ENCODE measurements around the gene CDKN2A. TPM values are rescaled to one million over a fixed set of nuclear protein-coding genes. Genes with fewer than 3 reads are reported as not detected.

Gene CDKN2A
- total RNA-seq, 1 donor from 2014 or later, result 14.3 TPM

DNA sequence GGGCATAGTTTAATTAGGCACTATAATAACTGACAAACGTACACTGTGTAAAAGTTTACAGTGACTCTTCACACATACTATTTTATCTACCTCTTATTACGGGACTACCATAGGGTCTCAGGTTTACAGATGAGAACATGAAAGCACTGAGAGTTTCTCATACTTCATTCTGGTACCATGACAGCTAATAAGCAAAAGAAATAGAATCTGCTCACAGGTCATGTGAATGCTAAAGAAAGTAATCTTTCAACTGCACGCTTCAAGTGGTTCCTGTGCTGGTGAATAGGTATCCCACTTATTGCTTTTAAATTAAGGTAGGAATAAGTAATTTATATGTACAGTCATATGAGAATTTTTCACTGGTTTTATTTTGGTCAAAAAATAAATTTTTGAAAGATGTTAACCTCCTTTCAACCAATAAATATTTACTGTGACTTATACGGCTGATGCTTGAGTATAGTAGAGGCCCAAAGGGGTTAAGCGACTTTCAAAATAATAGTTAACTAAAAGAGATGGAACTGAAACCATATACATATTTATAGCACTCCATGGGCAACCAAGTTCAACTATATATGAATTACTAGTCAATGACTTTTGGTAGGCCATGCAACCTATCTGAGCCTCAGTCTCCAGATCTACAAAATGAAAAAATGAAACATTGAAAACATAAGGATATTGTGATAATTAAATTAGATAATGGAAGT is 8.1 kb downstream of the CDKN2A start:
- no peak overlapping the region for H3K27ac Mint-ChIP-seq (ENCODE audit: unreplicated experiment)
- no peak for DNase-seq (ENCODE audit: extremely low spot score, unreplicated experiment)
- H3K36me3 Mint-ChIP-seq (ENCODE audit: unreplicated experiment), result peaks cover 10% of the 10 kb centered on the region
- no peak overlapping the region for H3K4me3 Mint-ChIP-seq (ENCODE audit: unreplicated experiment)
- H3K9me3 Mint-ChIP-seq (ENCODE audit: unreplicated experiment), result no peaks in the 10 kb centered on the region
- H3K27me3 Mint-ChIP-seq (ENCODE audit: unreplicated experiment), result peaks cover 68% of the 10 kb centered on the region
- TF ChIP-seq, protein P1, sequence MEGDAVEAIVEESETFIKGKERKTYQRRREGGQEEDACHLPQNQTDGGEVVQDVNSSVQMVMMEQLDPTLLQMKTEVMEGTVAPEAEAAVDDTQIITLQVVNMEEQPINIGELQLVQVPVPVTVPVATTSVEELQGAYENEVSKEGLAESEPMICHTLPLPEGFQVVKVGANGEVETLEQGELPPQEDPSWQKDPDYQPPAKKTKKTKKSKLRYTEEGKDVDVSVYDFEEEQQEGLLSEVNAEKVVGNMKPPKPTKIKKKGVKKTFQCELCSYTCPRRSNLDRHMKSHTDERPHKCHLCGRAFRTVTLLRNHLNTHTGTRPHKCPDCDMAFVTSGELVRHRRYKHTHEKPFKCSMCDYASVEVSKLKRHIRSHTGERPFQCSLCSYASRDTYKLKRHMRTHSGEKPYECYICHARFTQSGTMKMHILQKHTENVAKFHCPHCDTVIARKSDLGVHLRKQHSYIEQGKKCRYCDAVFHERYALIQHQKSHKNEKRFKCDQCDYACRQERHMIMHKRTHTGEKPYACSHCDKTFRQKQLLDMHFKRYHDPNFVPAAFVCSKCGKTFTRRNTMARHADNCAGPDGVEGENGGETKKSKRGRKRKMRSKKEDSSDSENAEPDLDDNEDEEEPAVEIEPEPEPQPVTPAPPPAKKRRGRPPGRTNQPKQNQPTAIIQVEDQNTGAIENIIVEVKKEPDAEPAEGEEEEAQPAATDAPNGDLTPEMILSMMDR (IDR thresholded peaks at IDR 0.05), result no peak
- H3K4me1 Mint-ChIP-seq (ENCODE audit: unreplicated experiment), result peaks cover 19% of the 10 kb centered on the region

DNA sequence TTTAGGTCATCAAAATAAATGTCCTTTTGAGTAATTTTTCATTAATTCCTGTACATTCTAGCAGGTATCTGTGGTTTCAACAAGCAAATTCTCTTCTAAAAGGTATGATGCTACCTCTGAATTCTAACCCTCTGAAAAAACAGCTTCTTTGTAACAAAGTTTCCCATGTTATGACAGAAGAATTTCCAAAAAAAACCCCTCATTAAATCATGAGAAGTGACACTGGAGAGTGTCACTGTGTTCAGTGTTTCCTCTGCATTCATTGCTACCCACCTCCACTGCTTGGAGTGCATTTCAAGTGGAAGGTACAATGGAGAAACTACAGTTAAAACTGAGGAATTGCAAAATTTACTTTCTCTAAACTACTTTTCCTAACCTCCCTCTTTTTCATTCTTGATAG is 10.1 kb downstream of the CDKN2A start:
- no peak overlapping the region for H3K27ac Mint-ChIP-seq (ENCODE audit: unreplicated experiment)
- H3K27me3 Mint-ChIP-seq (ENCODE audit: unreplicated experiment), result peaks cover 68% of the 10 kb centered on the region
- no peak overlapping the region for H3K4me3 Mint-ChIP-seq (ENCODE audit: unreplicated experiment)
- H3K36me3 Mint-ChIP-seq (ENCODE audit: unreplicated experiment), result peaks cover under 1% of the 10 kb centered on the region
- TF ChIP-seq, protein P1 (IDR thresholded peaks at IDR 0.05), result no peak
- H3K4me1 Mint-ChIP-seq (ENCODE audit: unreplicated experiment), result peaks cover 11% of the 10 kb centered on the region
- DNase-seq (ENCODE audit: extremely low spot score, unreplicated experiment), result no peak
- no peaks in the 10 kb centered on the region for H3K9me3 Mint-ChIP-seq (ENCODE audit: unreplicated experiment)

DNA sequence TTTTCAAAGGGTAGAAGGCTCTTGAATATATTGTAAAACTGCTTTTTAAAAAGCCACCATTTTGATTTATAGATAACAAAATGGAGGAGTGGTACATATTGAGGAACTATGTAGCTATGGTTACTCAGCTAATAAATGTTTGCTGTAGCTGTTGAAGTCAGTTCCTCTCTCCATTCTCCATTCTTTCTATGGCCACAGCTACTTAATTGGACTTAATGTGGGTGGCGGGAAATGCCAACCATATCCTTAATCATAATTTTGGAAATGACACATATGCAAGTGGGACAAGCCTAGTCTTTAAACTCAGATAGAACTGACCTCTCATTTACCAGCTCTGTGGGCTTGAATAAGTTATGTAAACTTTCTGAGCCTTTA is 10.6 kb downstream of the CDKN2A start:
- Mint-ChIP-seq H3K27me3 (ENCODE audit: unreplicated experiment) (peaks cover 68% of the 10 kb centered on the region), H3K4me3 (ENCODE audit: unreplicated experiment) (no peak overlapping the region), H3K9me3 (ENCODE audit: unreplicated experiment) (no peaks in the 10 kb centered on the region), H3K36me3 (ENCODE audit: unreplicated experiment) (no peaks in the 10 kb centered on the region), H3K27ac (ENCODE audit: unreplicated experiment) (no peak overlapping the region), H3K4me1 (ENCODE audit: unreplicated experiment) (peaks cover 11% of the 10 kb centered on the region)
- DNase-seq (ENCODE audit: extremely low spot score, unreplicated experiment), result no peak
- TF ChIP-seq, protein P1 (IDR thresholded peaks at IDR 0.05), result no peak

DNA sequence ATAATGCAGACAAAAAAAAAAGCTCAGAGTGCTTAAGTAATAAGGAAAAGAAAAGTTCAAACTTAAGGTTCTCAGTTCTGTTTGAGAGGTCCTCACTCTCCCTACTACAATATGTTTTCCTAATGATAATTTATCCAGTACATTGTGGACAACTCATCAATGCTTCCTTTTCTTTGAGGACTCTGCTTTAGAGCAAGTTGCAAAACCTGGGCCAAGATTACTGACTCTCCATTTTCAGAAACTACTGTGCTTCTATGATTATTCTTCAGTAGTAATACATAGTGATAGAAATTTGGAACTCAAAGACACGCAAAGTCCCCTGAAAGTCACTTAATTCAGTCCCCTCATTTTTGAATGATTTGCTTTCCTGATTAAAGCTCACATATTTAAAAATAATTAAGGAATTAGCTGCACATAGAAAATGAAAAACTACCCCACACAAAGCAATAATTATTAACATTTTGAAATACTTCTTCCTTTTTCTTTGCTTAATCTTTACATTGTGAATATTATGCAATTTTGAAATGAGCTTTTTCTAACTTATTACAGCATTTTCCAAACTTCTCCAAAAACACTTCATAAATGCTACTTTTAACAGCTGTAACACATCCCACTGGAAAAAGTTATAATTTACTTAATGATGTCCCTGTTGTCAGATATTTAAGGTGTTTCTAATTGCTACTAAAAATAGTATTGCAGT is 11.2 kb downstream of the CDKN2A start:
- Mint-ChIP-seq H3K4me1 (ENCODE audit: unreplicated experiment) (peaks cover 11% of the 10 kb centered on the region), H3K27ac (ENCODE audit: unreplicated experiment) (no peak overlapping the region), H3K36me3 (ENCODE audit: unreplicated experiment) (no peaks in the 10 kb centered on the region), H3K9me3 (ENCODE audit: unreplicated experiment) (no peaks in the 10 kb centered on the region), H3K4me3 (ENCODE audit: unreplicated experiment) (no peak overlapping the region), H3K27me3 (ENCODE audit: unreplicated experiment) (peaks cover 67% of the 10 kb centered on the region)
- DNase-seq (ENCODE audit: extremely low spot score, unreplicated experiment), result no peak
- TF ChIP-seq, protein P1 (IDR thresholded peaks at IDR 0.05), result no peak

DNA sequence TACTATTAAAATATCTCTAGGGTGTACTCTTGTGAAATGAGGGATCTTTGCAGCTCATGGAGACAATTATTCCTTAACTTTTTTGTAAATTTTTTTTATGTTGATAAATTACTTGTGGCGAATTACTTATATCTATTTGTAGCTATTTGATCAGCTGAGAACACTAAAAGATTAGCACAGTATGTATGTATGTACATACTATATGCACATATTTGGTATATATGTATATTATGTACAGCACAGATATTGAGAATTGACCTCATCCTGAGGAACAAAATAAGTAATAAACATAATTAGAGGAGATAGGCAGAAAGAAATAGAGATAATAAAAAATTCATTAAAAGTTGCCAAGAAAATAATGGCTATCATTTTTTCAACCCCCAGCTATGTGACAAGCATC is 11.8 kb downstream of the CDKN2A start:
- H3K9me3 Mint-ChIP-seq (ENCODE audit: unreplicated experiment), result peaks cover 3% of the 10 kb centered on the region
- peaks cover 8% of the 10 kb centered on the region for H3K4me1 Mint-ChIP-seq (ENCODE audit: unreplicated experiment)
- no peak overlapping the region for H3K27ac Mint-ChIP-seq (ENCODE audit: unreplicated experiment)
- no peak overlapping the region for H3K4me3 Mint-ChIP-seq (ENCODE audit: unreplicated experiment)
- H3K27me3 Mint-ChIP-seq (ENCODE audit: unreplicated experiment), result peaks cover 73% of the 10 kb centered on the region
- no peaks in the 10 kb centered on the region for H3K36me3 Mint-ChIP-seq (ENCODE audit: unreplicated experiment)
- no peak for DNase-seq (ENCODE audit: extremely low spot score, unreplicated experiment)
- TF ChIP-seq, protein P1 (IDR thresholded peaks at IDR 0.05), result no peak

All from osteocyte (in vitro differentiated cells).